ENCODE measurements around the gene CLSTN2. TPM values are rescaled to one million over a fixed set of nuclear protein-coding genes. Genes with fewer than 3 reads are reported as not detected.

The CLSTN2 gene
- total RNA-seq, 1 donor from 2014 or later, result not detected

DNA sequence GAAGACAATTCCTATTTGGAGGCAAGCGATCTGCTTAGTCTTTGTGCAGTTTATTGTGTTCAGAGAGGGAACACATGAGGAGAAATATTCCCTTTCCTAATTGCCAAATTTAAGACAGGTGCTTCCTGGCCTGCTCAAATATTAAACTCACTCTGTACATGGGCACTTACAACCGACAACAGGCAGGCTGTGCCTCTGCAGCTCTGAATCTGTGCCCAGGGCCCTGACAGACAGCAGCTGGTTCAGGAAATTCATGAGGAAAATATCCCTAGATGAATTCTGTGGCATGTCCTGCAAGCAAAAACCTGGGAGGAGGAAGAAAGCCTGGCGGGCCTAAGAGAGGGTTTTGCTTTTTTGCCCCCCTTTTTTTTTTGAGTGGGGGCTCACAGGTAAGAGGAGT, 573.6 kb downstream of the CLSTN2 start:
- no peaks in the 10 kb centered on the region for H3K4me1 Mint-ChIP-seq
- no peaks in the 10 kb centered on the region for H3K9me3 Mint-ChIP-seq
- DNase-seq, result no peak
- no peaks in the 10 kb centered on the region for H3K36me3 Mint-ChIP-seq (ENCODE audit: low read depth)
- intact Hi-C loops (cut with micrococcal nuclease), result no loop called here
- H3K27me3 Mint-ChIP-seq, result peaks cover 2% of the 10 kb centered on the region
- no peak overlapping the region for H3K4me3 Mint-ChIP-seq
- no peak overlapping the region for H3K27ac Mint-ChIP-seq

DNA sequence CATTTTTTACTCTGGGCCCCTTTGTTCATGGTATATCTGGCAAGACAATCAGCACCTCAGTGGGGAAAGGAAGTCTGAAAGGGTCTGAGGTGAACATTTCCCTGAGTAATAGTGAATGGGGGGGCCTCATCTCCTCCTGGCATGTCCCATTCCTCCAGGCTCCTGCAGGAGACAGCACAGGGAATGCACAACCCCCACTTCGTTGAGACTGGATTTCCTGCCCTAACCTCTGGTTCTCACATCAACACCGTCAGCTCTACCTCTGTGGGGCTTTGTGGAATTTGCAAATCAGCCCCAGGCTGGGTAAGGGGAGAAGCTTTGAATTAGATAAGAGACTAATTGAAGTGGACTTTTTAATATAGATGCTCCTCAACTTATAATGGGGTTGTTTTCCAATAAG, 574.5 kb downstream of the CLSTN2 start:
- Mint-ChIP-seq H3K4me3 (no peak overlapping the region), H3K27me3 (peaks cover 2% of the 10 kb centered on the region), H3K9me3 (no peaks in the 10 kb centered on the region), H3K4me1 (no peaks in the 10 kb centered on the region), H3K27ac (no peak overlapping the region), H3K36me3 (ENCODE audit: low read depth) (no peaks in the 10 kb centered on the region)
- intact Hi-C loops (cut with micrococcal nuclease), result no loop called here
- no peak for DNase-seq

DNA sequence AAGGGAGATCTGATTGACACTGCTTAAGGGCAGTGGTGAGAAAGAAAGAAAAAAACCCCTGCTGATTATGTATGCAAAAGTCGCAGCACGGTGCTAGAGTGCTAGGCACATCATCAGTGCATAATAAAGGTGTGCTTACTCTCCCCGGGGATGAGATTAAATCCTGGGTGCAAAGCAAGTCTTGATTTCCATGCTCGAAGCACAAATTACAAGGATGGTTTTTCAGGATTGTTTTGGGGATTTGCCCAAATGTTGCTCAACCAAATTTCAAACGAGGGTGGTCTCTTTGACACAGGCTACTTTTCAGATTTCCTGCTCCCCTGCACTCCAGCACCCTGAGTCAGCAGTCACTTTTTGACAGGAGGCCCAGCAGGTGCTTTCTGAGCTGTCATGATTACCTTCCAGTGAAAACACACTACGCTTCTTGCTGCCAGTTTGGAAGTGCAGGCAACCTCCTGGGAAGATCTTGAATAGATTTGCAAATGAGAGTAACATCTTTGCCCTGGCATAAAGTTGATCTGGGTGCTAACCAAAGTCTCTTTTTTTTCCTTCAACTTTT, 575.4 kb downstream of the CLSTN2 start:
- Mint-ChIP-seq H3K9me3 (no peaks in the 10 kb centered on the region), H3K4me1 (no peaks in the 10 kb centered on the region), H3K27me3 (peaks cover 5% of the 10 kb centered on the region), H3K4me3 (no peak overlapping the region), H3K36me3 (ENCODE audit: low read depth) (no peaks in the 10 kb centered on the region), H3K27ac (no peak overlapping the region)
- no peak for DNase-seq
- intact Hi-C loops (cut with micrococcal nuclease), result no loop called here

DNA sequence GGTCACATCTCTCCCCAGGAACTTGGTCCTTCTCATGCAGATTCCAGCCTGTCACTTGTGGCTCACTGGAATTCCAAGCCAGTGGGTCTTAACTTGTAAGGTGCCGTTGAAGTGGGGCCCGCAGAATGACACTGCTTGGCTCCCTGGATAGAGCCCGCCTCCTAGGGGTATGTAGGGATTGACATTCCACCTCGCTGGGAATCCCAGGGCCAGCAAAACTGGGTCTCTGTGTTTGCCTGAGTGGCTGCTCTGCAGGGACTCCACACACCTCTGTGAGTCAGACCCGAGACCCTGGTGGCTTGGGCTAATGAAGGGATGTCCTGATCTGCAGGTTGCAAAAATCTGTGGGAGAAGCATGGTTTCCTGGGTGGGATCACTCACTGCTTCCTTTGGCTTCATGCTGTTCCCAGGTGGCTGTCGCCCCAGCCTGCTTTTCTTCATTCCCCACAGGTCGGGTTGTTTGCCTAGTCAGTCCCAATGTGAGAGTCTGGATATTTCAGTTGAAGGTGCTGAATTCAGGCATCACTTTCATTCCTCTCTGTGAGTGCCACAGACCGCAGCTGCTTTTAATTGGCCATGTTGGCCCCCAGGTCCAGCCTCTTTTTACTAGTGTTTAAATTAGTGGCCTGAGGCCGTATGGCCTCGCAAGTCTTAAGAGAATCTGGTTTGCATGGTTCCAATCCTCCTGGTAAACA, 586.9 kb downstream of the CLSTN2 start:
- H3K4me1 Mint-ChIP-seq, result no peaks in the 10 kb centered on the region
- intact Hi-C loops (cut with micrococcal nuclease), result no loop called here
- no peak for DNase-seq
- no peak overlapping the region for H3K27ac Mint-ChIP-seq
- no peaks in the 10 kb centered on the region for H3K36me3 Mint-ChIP-seq (ENCODE audit: low read depth)
- peaks cover 25% of the 10 kb centered on the region for H3K9me3 Mint-ChIP-seq
- H3K4me3 Mint-ChIP-seq, result no peak overlapping the region
- H3K27me3 Mint-ChIP-seq, result no peaks in the 10 kb centered on the region

DNA sequence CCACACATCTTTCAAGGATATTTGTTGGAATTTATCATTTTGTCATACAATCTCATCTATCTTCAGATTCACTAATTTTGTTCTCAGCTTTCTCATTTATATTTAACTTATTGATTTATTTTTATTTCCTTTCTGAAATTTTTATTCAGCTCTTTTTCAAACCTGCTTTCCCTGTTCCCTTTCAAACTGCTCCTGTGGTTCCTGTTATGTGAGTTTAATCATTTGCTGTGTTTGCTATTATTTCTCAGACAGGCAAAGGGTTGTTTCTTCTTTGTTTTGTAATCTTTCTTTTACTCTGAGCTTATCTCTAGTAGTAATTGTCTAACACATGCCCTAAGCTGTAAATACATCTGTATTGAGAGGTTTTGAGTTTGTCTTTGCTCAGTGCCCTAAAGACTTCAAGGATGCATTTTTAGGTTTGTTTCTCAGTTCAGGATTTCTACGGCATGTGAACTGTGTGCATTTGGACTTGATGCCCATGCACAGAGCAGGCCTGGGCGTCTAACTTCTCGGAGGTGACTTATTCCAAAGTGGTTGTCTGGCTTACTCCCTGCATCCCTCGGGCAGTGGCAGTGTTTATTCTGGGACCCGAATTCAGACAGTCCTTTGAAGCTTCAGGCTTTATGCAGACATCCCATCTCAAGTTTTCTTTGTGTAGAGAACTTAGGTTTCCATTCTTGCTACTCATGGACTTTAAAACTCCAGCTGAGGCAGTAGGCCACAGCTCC, 587.8 kb downstream of the CLSTN2 start:
- DNase-seq, result no peak
- H3K27me3 Mint-ChIP-seq, result no peaks in the 10 kb centered on the region
- no peak overlapping the region for H3K27ac Mint-ChIP-seq
- no peaks in the 10 kb centered on the region for H3K4me1 Mint-ChIP-seq
- no peak overlapping the region for H3K4me3 Mint-ChIP-seq
- no peaks in the 10 kb centered on the region for H3K36me3 Mint-ChIP-seq (ENCODE audit: low read depth)
- peaks cover 21% of the 10 kb centered on the region for H3K9me3 Mint-ChIP-seq
- intact Hi-C loops (cut with micrococcal nuclease), result no loop called here

DNA sequence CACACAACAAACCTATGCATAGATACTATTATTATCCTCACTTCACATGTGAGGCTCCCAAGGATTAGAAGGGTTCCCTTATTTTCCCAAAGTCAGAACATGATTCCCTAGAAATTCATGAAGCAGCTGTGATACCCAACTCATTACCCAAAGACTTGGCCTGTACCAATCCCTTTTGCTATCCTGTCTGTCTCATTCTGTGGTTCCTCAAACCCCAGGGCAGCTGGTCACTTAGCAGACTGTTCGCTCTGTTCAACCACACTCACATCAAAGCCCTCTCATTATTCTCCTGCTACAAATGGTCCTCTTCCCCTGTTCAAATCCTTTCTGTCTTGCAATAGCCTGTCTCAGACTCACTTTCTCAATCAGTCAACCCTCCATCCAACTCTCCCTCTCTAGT, 588.6 kb downstream of the CLSTN2 start:
- peaks cover 17% of the 10 kb centered on the region for H3K9me3 Mint-ChIP-seq
- H3K4me1 Mint-ChIP-seq, result no peaks in the 10 kb centered on the region
- no peak overlapping the region for H3K4me3 Mint-ChIP-seq
- no peak overlapping the region for H3K27ac Mint-ChIP-seq
- intact Hi-C loops (cut with micrococcal nuclease), result no loop called here
- no peaks in the 10 kb centered on the region for H3K36me3 Mint-ChIP-seq (ENCODE audit: low read depth)
- no peaks in the 10 kb centered on the region for H3K27me3 Mint-ChIP-seq
- no peak for DNase-seq

DNA sequence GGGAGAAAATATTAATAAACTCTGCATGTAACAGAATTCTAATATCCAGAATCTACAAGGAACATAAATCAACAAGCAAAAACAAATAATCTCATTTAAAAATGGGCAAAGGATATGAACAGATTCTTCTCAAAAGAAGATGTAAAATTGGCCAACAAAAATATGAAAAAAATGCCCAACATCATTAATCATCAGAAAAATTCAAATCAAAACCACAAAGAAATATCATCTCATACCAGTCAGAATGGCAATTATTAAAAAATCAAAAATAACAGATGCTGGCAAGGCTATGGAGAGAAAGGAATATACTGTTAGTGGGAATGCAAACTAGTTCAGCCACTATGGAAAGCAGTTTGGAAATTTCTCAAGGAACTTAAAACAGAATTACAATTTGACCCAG, 592.2 kb downstream of the CLSTN2 start:
- DNase-seq, result no peak
- Mint-ChIP-seq H3K27me3 (no peaks in the 10 kb centered on the region), H3K4me3 (no peak overlapping the region), H3K9me3 (peaks cover 7% of the 10 kb centered on the region), H3K27ac (no peak overlapping the region), H3K4me1 (no peaks in the 10 kb centered on the region), H3K36me3 (ENCODE audit: low read depth) (no peaks in the 10 kb centered on the region)
- intact Hi-C loops (cut with micrococcal nuclease), result no loop called here

DNA sequence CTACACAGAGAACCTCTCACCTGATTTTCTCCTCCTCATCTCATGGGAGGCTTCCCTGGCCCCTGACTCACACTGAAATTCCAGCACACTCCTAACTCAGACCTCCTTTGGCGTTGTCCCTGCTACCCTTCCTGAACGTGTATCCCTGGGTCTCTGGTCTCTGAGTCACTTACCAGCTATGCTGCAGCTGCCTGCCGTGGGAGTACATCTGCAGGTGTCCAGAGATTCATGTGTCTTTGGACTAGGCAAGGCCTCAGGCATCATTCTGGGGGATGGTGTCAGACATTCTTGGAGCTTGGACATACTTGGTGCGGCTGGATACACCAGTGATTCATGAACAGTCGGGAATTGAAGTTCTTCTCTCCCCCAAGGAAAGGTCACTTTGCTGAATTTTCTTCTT, 594.1 kb downstream of the CLSTN2 start:
- no peaks in the 10 kb centered on the region for H3K4me1 Mint-ChIP-seq
- H3K9me3 Mint-ChIP-seq, result peaks cover 7% of the 10 kb centered on the region
- no peak for DNase-seq
- H3K4me3 Mint-ChIP-seq, result no peak overlapping the region
- H3K27ac Mint-ChIP-seq, result no peak overlapping the region
- no peaks in the 10 kb centered on the region for H3K36me3 Mint-ChIP-seq (ENCODE audit: low read depth)
- intact Hi-C loops (cut with micrococcal nuclease), result no loop called here
- H3K27me3 Mint-ChIP-seq, result no peaks in the 10 kb centered on the region

DNA sequence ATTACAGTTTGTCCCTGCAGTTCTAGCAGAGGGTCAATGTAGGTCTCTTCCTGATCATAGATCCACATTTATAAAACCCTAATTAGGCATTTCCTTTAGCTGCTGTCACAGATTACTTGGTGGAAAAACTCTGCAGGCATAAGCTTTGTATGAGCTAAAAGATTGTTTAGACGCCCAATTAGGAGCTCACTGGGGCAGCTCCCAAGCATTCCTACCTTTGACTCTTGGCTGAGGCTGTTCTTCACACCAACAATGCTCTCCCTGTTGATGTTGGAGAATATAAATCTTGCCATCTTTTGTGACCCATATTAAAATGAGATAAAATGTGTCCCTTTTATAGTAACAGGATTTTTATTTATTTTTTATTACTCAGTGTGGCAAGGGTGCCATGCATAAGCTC, 594.6 kb downstream of the CLSTN2 start:
- no peak overlapping the region for H3K27ac Mint-ChIP-seq
- H3K27me3 Mint-ChIP-seq, result no peaks in the 10 kb centered on the region
- intact Hi-C loops (cut with micrococcal nuclease), result no loop called here
- DNase-seq, result no peak
- no peaks in the 10 kb centered on the region for H3K36me3 Mint-ChIP-seq (ENCODE audit: low read depth)
- no peaks in the 10 kb centered on the region for H3K4me1 Mint-ChIP-seq
- H3K9me3 Mint-ChIP-seq, result peaks cover 7% of the 10 kb centered on the region
- H3K4me3 Mint-ChIP-seq, result no peak overlapping the region

DNA sequence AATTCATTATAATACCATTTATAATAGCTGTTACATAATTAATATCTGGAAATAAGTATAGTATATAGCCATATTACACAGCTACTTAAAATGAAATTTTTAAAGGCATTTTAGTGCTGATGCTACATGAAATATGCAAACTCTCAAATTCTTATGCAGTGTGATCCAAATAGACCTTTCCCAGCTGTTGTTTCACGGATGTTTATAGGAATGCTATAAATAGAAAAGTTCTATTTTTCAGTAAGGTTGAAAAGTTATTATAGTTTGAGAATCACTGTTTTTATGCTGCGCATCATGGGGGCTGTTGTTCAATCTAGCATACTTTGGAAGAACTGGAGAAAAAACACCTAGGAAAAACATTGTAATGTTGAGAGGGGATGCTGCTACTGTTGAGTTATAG, 595.1 kb downstream of the CLSTN2 start:
- H3K4me3 Mint-ChIP-seq, result no peak overlapping the region
- H3K36me3 Mint-ChIP-seq (ENCODE audit: low read depth), result no peaks in the 10 kb centered on the region
- intact Hi-C loops (cut with micrococcal nuclease), result no loop called here
- no peak for DNase-seq
- no peaks in the 10 kb centered on the region for H3K27me3 Mint-ChIP-seq
- H3K27ac Mint-ChIP-seq, result no peak overlapping the region
- peaks cover 7% of the 10 kb centered on the region for H3K9me3 Mint-ChIP-seq
- H3K4me1 Mint-ChIP-seq, result no peaks in the 10 kb centered on the region

DNA sequence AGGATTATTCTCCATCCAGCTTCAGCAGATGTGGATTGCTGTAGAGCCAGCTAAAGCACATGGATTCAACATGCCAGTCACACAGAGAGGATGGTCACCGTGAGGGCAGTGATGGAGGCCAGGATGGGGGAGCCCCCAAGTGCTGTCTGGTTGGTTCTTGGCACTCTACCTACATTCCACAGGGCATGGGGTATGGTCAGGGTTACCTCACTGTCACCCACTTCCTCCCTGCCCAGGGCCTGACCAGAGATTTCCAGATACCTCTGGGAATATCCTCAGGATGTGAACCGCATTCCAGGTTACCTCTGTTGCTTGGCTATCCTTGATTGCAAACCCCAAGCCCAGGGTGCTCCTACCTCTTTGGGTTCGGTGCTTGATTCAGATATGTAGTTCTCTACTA, 595.6 kb downstream of the CLSTN2 start:
- no peaks in the 10 kb centered on the region for H3K36me3 Mint-ChIP-seq (ENCODE audit: low read depth)
- no peak overlapping the region for H3K27ac Mint-ChIP-seq
- intact Hi-C loops (cut with micrococcal nuclease), result no loop called here
- no peaks in the 10 kb centered on the region for H3K4me1 Mint-ChIP-seq
- H3K27me3 Mint-ChIP-seq, result no peaks in the 10 kb centered on the region
- no peak for DNase-seq
- H3K4me3 Mint-ChIP-seq, result no peak overlapping the region
- peaks cover 3% of the 10 kb centered on the region for H3K9me3 Mint-ChIP-seq

DNA sequence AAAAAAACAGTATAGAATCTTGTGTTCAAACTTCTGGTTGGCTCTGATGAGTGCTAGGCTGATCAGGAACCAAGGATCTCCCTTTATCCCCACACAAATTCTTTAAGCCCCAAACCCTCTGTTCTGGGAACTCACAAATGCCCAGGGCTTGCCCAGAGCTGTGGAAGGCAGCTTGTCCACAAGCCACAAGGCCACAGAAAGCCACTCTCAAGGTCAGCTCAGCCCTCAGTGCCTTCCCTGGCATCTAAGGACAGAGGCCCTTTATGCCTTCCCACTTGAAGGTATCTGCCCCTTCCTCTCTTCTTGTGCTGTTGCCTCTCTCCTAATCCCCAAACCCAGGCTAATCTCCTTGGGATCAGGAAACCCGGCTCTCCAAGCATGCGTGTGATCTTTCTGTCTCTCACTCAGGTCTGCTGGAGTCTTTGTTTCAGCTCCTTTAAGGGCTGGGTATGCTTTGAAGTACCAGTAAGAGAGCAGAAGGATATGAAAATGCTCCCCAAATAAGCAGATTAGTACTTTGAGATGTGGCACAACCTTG, 597.9 kb downstream of the CLSTN2 start:
- Mint-ChIP-seq H3K27me3 (no peaks in the 10 kb centered on the region), H3K36me3 (ENCODE audit: low read depth) (no peaks in the 10 kb centered on the region), H3K4me3 (no peak overlapping the region), H3K4me1 (no peaks in the 10 kb centered on the region), H3K27ac (no peak overlapping the region), H3K9me3 (no peaks in the 10 kb centered on the region)
- intact Hi-C loops (cut with micrococcal nuclease), result no loop called here
- DNase-seq, result no peak

DNA sequence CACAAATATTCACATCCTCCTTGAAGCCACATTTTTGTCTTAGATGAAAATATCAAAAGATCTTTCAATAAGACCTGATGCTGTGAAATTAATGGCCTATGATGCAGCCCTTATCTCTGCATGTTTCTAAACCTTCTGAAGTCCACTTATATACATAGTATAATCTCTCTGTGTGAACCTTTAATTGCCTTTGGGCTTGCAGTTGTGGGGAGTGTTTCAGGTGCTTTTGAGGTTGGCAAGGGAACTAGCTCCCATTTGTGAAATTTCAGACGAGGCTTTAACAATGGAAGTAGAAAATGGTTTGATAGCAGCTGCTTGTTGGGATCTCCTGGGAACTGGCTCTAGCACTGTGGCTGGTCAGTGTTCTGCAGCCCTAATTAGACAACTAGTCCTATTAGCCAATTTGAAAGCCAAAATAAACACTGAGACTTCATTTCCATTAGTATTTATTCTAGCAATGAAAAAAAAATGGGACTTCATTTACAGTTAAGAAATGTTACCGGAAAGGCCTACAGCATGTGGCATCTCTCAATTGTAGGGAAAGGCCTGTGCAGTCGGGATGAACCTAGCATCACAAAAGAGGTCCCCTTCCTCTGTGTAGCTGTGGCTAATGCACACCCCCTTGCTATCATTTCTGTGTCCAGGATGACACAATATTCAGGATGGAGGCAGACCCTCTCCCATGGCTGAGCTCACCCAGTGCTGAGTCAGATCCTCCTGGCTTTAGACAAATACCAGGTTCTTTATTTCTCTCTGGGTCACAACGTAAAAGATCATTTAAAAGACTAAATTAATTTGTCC, 602.1 kb downstream of the CLSTN2 start:
- Mint-ChIP-seq H3K9me3 (no peaks in the 10 kb centered on the region), H3K4me1 (no peaks in the 10 kb centered on the region), H3K4me3 (no peak overlapping the region), H3K27ac (no peak overlapping the region), H3K36me3 (ENCODE audit: low read depth) (no peaks in the 10 kb centered on the region), H3K27me3 (no peaks in the 10 kb centered on the region)
- intact Hi-C loops (cut with micrococcal nuclease), result no loop called here
- no peak for DNase-seq

DNA sequence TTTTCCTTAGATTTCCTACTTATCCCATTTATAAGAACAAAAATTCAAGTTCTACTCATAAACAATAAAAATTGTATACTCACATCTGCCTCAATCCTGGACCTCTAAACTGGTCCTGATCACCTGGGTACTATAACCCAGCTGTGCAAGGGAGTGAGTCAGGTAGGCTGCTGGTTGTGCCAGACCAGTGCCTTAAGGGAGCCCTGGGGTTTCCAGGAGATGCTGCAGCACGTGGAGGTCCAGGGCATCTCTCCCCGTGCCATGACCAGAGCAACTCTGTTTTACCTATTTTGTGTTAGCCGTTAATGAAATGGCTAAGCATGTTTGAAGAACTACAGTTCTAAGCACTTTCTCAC, 602.7 kb downstream of the CLSTN2 start:
- Mint-ChIP-seq H3K27ac (no peak overlapping the region), H3K4me3 (no peak overlapping the region), H3K4me1 (no peaks in the 10 kb centered on the region), H3K27me3 (no peaks in the 10 kb centered on the region), H3K36me3 (ENCODE audit: low read depth) (no peaks in the 10 kb centered on the region), H3K9me3 (no peaks in the 10 kb centered on the region)
- DNase-seq, result no peak
- intact Hi-C loops (cut with micrococcal nuclease), result no loop called here
